Activated CD4-positive, alpha-beta T cell treated with anti-CD3 and anti-CD28 coated beads, Interleukin-2, Interleukin-4, amounts not matched to agents 100 ng/mL and 50 ng/mL, durations not matched to agents 16 hours and 8 hours (primary cell): ENCODE results near the gene PPP2R3B.
"Not testable (repeated sequence)": the region's sequence is repeated elsewhere in the genome, so short reads cannot be mapped to it uniquely, and the experiment has no call there.

Experiments
- DNase-seq: peaks from one replicate; pipeline ENCODE4 v3.0.0-alpha.2; 2020; ENCODE audit warnings: low spot score

PPP2R3B gene

DNA sequence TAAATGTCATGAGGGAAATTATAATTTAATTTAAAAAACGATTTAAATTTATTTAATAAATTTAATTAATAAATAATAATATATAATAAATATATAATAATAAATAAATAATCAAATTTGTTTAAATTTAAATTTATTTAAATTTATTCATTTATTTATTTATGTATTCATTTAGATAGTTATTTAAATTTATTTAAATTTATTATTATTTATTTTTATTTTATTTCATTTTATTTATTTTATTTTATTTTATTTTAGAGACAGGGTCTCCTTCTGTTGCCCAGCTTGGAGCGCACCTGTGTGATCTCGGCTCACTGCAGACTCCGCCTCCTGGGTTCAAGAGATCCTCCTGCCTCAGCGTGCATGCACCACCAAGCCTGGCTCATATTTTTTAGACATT lies 18.4 kb upstream of the PPP2R3B start:
- DNase-seq, result no peak

DNA sequence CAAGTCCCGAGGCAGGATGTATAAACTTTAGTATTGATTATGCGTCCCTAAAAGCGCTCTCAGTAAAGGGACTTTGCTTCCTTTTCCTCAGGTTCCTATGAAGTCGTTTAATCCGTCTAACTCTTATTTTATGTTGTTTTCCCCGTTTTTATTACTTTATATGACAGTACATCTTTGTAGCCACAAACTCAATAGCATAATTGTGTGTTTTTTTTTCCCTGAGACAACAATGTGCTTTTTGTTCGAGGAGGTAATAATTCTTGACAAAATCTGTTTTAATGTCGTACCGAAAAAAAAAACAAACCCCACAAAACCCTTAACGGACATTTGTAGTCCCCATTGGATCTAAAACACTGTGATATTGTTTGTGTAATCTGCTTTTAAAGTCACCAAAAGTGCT lies 17.9 kb upstream of the PPP2R3B start:
- DNase-seq, result no peak

DNA sequence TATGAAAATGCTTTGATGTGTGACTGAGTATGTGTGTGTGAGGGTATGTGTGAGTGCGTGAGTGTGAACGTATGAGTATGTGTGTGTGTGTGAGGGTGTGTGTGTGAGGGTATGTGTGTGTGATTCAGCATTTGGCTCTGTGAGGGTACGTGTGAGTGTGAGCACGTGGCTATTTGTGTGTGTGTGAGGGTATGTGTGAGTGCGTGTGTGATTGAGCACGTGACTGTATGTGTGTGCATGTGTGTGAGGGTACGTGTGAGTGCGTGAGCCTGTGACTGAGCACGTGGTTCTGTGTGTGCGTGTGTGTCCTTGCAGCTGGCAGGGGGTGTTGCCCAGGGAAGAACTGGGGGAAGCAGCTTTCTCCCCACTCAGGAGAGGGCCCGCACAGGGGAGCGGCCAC lies 16.1 kb upstream of the PPP2R3B start:
- no peak for DNase-seq

DNA sequence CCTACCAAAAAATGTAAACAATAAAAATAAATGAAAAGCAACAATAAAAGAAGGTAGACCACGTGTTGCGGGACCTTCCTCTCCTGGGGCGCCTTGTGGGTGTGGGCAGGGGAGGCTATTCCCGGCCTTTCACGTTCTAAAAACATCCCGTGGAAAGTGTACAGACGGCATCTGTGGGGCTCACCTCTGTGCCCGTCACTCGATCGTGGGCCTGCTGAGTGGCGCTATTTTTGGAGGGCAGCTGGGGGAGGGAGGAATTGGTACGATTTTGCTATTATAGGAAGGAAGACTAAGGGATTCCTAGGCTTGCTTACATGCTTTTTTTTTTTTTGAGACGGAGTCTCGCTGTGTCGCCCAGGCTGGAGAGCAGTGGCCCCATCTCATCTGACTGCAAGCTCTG lies 13.6 kb upstream of the PPP2R3B start:
- no peak for DNase-seq

DNA sequence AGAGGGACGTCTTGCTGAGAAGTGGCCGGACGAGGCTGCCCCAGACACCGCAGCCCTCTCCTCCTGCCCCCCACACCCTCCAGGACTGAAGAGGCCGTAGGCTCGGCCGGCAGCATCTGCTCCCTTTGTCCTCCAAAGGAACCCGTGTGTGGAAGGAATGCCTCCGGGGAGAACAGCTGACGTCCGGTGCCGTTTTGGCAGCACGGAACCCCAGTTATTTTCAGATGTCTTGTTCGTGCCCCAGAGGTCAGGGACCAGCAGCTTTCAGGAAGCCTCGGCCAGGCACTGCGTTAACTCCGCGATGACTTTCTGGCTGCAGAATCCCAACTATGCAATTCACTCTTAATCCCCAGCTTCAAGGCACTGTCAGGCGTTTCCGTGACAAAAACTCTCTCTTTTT lies 10.9 kb upstream of the PPP2R3B start:
- no peak for DNase-seq

DNA sequence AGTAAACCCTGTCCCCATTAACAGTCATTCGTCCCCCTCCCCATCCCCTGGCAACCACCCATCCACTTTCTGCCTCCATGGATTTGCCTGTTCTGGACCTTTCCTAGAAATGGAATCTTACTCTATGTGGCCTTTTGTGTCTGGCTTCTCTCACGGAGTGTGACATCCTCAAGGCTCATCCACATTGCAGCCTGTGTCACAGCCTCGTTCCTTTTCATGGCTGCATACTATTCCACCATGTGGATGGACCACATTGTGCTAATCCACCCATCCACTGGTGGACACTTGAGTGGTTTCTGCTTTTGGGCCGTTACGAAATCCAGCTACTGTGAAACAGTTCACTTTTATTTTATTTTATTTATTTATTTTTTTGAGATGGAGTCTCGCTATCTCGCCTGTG lies 8.1 kb upstream of the PPP2R3B start:
- no peak for DNase-seq

DNA sequence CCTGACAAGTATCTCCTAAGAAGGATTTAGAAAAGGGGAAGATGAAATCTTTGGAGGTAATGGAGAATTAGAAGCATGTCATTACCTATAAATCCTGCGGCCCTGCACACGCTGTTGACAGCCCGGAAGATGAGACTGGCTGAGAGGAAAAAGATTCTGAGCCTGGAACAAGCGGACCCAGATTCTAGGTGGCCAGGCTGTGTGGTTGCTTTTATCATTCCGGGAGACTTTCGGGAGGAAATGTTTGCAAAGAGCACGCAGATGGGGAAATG lies 5.8 kb upstream of the PPP2R3B start:
- no peak for DNase-seq

DNA sequence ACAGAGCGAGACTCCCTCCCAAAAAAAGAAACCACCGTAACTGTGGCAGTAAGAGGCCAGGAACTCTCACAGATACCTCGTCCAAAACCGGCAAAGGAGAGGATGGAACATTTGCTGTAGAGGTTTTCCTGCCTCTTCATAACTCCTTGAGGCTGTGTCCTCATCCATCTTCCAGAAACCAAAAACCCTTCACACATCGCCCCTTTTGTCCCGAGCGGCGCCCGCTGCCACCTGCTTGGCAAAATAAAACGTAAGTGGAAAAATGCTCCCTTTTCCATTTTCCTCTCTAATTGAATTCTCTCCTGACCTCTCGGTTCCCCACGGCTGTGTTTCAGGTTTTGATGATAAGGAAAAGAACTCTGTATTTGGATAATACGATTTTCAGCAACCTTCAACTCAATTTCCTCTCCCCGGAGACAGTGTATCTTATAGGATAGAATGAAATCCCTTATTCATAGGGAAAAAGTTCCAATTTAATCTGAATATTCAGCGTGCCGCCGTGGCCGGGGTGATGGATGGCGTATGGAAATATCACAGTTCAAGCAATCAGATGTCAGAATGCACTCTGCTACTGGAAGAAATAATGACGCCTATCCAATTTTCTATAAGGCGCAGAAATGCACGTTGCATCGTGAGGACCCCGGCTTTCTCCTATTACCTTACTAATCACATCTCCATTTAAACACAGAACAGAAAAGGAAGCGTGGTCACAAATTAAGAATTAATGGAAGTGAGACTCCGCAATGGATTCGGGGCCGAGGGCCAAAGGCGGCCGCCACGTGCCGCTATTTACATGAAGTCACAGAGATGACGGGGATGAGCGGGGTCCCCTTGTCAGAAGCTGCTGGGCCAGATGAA lies 5.2 kb upstream of the PPP2R3B start:
- no peak for DNase-seq

DNA sequence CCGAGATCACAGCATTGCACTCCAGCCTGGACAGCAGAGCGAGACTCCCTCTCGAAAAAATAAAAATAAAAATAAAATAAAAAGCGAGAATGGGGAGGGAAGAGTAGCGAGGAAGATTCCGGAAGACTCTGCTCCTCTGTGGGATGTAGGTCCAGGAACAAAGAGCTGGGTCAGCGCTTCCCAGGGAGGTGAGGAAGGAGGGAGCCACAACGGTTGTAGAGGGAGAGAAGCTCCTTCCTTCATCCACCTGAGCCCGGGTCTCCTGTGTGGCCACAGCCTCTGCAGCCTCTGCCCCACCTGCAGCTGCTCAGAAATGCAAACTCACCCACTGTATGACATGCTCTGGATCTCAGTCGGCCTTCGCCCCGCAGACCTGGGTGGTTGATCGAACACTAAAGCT lies 3.8 kb upstream of the PPP2R3B start:
- DNase-seq, result no peak

DNA sequence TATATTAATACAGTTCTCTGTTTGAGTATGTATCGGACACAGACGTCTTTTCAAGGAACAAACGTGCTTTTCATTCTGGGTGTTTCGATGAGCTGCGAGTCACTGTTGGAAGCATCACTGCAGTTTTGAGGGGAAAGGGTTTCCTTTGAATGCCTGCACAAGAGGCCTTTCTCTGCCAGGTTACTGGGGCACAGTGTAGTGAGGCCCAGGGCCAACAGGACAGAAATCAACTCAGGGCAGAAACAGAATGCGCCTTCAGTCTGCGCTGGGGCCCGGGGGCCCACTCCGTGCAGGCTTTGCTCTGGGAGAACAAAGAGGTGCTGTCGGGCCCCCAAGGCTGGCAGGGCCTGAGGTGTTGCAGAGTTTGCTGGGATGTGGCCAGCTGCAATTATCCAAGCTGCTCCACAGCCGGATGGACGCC lies 2.3 kb upstream of the PPP2R3B start:
- no peak for DNase-seq

DNA sequence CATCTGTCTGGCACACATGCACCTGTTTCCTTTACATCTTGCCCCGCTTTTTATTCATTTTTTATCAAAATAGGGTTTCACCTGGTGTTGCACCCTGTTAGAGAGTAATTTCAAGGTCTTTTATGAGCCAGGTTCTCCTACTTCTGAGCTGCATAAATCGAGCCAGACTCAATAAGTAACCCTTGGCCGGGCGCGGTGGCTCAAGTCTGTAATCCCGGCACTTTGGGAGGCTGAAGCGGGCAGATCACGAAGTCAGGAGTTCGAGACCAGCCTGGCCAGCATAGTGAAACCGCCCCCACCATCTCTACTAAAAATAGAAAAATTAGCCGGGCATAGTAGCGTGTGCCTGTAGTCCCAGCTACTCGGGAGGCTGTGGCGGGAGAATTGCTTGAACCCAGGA lies 1.0 kb upstream of the PPP2R3B start:
- DNase-seq, result no peak

DNA sequence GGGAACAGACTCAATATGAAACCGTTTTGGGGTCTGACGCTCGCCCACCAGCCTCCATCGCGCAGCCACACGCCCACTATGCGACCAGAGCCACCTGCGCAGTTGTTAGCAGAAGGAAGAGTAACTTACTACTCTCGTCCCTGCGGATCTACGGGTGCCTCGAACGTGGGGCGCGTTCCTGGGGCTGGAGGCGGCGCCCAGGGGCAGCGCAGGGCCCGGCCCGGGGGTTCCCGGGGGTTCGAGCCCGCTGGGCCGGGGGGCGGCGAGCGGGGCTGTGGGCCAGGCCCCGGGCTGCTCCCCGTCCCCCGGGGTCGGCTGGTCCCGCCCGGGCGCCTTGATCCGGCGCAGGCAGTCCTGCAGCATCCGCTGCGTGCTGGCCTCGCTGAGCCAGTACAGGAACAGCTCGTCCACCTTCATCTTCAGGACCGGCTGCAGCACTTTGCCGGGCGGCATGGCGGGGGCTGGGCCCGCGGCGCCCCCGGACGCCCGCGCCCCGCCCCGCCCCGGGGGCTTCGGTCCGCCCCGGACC lies 404 bp downstream of the PPP2R3B start:
- peak; percentile 28 for DNase-seq

DNA sequence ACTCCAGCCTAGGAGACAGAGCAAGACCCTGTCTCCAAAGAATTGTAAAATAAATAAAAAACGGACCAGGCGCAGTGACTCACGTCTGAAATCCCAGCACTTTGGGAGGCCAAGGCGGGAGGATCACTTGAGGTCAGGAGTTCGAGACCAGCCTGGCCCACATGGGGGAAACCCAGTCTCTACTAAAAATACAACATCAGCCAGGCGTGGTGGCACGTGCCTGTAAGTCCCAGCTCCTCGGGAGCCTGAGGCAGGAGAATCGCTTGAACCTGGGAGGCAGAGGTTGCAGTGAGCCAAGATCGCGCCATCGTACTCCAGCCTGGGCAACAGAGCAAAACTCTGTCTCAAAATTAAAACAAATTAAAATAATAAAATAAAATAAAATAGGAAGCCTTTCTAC lies 971 bp downstream of the PPP2R3B start:
- not testable (repeated sequence) for DNase-seq

DNA sequence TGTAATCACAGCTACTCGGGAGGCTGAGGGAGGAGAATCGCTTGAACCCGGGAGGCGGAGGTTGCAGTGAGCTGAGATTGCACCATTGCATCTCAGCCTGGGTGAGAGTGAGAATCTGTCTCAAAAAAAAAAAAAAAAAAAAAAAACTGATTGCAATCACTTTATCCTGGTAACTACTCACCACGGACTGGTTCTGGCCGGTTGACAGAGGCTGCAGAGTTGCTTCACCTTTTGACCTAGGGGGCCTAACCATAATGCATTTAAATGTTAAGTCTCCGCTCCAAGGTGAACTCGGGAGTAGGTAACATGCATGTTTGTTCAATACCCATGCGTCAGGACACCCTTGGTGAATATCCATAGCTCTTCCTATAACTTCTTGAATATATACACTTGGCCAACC lies 1.8 kb downstream of the PPP2R3B start:
- DNase-seq, result no peak

DNA sequence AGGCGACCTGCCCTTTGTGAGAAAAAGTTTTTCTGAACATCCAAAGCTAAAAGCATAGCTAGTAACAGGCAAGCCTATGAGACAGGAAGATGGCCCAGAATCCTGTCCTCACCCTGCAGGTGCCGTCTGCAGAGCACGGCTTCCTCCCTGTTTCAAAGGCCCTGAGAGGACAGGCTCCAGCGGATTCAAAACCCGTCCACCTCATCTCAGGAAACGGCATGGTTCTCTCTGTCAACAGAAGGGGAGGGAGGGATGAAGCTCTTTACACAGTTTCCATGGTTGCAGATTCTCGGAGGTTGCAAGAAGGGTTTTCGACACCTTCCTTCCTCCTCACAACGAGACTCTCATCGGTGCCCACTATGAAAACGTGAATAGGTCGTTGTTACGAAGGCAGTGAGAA lies 8.3 kb downstream of the PPP2R3B start:
- peak; percentile 17 for DNase-seq

DNA sequence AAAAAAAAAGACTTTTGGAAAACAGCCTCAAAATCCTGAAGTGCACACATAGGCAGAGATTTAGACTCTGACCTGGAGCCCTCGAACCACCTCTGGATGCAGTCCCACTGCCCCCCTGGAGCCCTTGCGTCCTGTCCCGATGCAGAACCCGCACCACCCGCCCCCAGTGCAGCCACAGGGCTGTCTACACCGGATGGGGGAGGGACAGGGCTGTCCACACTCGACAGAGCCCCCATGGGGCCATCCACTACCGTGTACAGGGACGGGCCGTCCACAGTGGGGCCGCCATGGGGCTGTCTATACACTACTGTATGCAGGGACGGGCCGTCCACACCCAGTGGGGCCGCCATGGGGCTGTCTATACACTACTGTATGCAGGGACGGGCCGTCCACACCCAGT lies 10.5 kb downstream of the PPP2R3B start:
- DNase-seq, result not testable (repeated sequence)

DNA sequence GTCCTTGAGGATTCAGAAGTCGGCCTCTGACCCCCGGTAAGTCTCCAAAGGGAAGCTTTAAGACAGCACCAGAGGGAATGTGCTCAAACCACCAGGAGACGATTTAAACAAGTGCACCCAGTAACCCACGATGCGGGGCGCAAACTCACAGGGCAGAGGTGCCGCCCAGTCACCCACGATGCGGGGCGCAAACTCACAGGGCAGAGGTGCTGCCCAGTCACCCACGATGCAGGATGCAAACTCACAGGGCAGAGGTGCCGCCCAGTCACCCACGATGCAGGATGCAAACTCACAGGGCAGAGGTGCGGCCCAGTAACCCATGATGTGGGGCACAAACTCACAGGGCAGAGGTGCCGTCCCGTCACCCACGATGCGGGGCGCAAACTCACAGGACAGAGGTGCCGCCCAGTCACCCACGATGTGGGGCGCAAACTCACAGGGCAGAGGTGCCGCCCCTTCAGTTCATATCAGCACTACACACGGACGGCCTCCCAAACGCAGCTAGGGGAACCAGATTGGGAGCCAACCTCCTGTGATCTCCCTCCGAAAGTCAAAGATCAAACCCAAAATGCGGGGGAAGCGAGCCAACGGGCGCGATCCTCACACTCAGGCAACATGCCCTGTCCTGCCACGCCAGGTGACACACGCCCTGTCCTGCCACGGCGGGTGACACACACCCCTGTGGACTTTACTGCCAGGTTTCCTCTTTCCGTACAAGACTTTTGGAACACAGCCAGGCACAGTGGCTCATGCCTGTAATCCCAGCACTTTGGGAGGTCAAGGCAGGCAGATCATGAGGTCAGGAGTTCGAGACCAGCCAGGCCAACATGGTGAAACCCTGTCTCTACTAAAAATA lies 11.3 kb downstream of the PPP2R3B start:
- no peak for DNase-seq

DNA sequence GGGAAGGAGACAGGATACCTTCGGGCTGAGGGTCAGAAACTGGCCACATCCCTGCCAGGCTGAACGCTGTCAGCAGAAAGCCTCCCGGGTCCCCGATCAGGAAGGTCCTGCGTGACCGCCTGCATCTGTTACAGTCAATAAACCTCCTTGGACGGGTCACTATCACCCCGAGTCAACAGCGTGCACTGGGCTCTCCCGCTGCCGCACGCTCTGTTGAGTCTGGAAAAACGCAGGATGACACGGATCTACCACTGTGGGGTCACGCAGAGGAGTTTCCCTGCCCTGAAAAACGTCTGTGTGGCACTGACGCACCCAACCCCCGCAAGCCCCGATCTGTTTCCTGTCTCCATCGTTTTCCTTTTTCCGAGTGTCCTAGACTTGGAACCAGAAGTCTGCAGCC lies 12.1 kb downstream of the PPP2R3B start:
- DNase-seq, result no peak

DNA sequence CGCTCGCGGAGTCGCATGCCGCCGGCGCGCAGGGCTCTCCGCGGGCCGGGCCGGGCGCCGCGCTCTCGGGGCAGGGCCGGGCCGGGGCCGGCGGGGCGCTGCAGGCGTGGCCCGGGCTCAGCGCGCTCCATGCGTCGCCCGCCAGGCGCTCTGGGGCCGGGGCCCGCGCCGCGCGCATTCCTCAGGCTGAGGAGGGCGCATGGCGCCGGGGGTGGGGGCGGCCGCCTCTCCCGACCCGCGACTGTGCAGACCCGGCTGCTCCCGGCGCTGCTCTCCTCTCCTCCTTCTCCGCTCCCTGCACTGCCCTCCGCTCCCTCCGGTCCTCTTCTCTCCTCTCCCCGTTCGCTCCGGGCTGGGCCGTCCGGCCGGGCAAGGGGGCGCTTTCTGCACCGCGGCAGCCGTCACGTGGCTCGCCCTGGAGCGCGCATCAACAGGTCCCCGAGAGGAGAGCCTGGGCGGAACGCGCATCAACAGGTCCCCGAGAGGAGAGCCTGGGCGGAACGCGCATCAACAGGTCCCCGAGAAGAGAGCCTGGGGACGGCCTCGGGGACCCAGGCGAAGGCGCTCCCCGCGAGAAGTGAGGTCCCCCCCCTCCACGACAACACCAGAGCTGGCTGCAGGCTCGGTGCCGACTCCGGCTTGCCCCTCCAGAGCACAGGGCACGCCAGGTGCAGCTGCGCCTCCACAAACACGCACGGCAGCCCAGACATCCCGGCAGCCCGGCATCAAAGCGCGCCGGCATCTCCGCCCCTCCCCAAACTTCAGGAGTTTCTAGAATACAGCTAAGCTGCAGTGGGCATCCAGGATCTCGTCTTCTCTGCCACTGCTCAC lies 12.9 kb downstream of the PPP2R3B start:
- DNase-seq, result no peak

DNA sequence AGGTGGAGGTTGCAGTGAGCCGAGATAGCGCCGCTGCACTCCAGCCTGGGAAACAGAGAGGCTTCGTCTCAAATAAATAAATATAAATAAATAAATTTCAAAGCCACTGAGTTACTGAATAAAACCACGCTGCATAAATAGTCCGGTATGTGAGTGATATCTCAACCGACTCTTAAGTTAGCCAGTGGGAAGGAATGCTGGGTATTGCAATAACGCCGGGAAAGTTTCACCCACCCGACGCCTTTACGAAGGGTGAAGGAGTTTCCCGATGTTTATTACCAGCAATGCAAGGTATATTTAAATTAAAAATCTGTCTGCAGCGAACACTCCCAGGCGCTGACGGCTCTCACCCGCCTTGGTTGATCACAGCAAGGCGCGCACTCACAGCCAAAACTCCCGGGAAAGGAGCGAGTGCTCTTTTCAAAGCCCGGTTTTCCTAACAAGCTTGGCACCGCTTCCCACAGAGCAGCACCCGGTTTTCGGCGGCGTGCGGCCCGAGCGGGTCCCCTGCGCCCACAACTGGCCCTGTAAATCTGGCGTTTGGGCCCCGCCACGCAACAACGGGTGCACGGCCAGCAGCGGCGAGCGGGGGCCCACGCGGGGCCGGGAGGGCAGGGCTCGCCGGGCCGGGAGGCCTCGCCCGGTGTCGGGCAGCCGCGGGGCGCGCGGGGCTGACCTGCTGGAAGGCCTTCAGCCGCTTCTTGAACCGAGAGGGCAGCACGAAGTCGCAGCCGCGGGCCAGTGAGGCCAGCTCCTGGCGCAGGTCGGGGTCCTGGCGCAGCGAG lies 13.7 kb downstream of the PPP2R3B start:
- no peak for DNase-seq

DNA sequence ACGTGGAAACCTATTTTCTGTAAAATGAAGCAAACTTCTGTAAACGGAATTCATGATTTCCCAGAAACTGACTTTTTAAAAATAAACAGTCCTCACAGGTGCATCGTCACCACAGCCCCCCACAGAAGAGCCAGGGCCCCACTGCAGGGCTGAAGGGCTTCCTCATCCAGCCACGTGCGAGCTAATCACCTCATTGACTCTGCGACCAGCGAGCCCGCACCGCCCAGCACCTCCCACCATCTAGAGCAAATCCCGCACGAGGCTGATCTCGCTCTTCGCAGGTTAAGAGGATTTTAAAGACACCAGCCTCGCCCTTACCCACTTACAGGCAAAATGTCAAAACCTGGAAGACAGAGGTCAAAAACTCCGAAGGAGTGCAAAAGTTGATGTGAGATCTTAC lies 14.8 kb downstream of the PPP2R3B start:
- DNase-seq, result no peak
